K562 (cell line): Measurements from ENCODE around the gene BAD. TPM values are rescaled to one million over a fixed set of nuclear protein-coding genes. Genes with fewer than 3 reads are reported as not detected.

Experiments
- ARID1B ChIP-seq: fragments of 450-650 bp; IDR thresholded peaks from 2 replicates; pipeline ENCODE4 v1.6.1; 2016; ENCODE audit warnings: antibody characterized with exemption, mild to moderate bottlenecking, inconsistent platforms
- CBX1 ChIP-seq: sonication (generic); IDR thresholded peaks from 2 replicates; pipeline ENCODE4 v1.6.1; 2016; ENCODE audit warnings: antibody characterized with exemption, low read depth, mild to moderate bottlenecking
- CHD1 ChIP-seq: fragments of 200-600 bp; sonication (generic); IDR thresholded peaks from one replicate; pipeline ENCODE4 v1.6.1; 2012; ENCODE audit warnings: mild to moderate bottlenecking, moderate library complexity, low read length, inconsistent platforms
- CREB3L1 ChIP-seq: fragments of 450-650 bp; IDR thresholded peaks from 2 replicates; pipeline ENCODE4 v1.6.1; 2014; ENCODE audit warnings: low read depth, mild to moderate bottlenecking, moderate library complexity, borderline replicate concordance
- EGR1 ChIP-seq: fragments of 450-650 bp; conservative IDR thresholded peaks from 2 replicates; pipeline ENCODE4 v1.6.1; 2017; ENCODE audit warnings: mild to moderate bottlenecking
- FOSL1 ChIP-seq: fragments of 200-800 bp; sonication (Bioruptor generic); conservative IDR thresholded peaks from 2 replicates; pipeline ENCODE4 v1.6.1; 2016; ENCODE audit warnings: missing genetic modification characterization, missing compliant biosample characterization
- FUS ChIP-seq: fragments of 200-400 bp; formaldehyde crosslinking; optimal IDR thresholded peaks from 2 replicates; pipeline ENCODE3; 2017; ENCODE audit warnings: low read depth, low read length
- GABPA ChIP-seq: fragments of 200-800 bp; sonication (Bioruptor generic); conservative IDR thresholded peaks from 2 replicates; pipeline ENCODE4 v1.6.1; 2016; ENCODE audit warnings: low read depth, missing genetic modification characterization, missing compliant biosample characterization
- GATAD2B ChIP-seq: fragments of 450-650 bp; IDR thresholded peaks from 2 replicates; pipeline ENCODE4 v1.6.1; 2017; ENCODE audit warnings: mild to moderate bottlenecking, borderline replicate concordance
- GTF2E2 ChIP-seq: fragments of 200-800 bp; sonication (Bioruptor generic); IDR thresholded peaks from 2 replicates; pipeline ENCODE4 v1.6.1; 2016; ENCODE audit warnings: missing genetic modification characterization, missing compliant biosample characterization
- HCFC1 ChIP-seq: IDR thresholded peaks from 2 replicates; pipeline ENCODE4 v1.6.1; 2012; ENCODE audit warnings: low read depth, low read length, improper control_type of control experiment
- ID3 ChIP-seq, 2 experiments: fragments of 250-450 bp in 1 of 2; fragments of 450-650 bp in 1 of 2; sonication (Bioruptor Pico) in 1 of 2; IDR thresholded peaks; 2 replicates each; pipeline versions ENCODE4 v1.6.1 to v1.8.0; 2016 to 2021; ENCODE audit warnings: mild to moderate bottlenecking in 2 of 2, moderate library complexity in 2 of 2, missing compliant biosample characterization in 1 of 2, missing genetic modification characterization in 1 of 2
- KLF13 ChIP-seq: fragments of 450-650 bp; IDR thresholded peaks from 2 replicates; pipeline ENCODE4 v1.6.1; 2016; ENCODE audit warnings: missing genetic modification characterization, low read depth, mild to moderate bottlenecking, missing compliant biosample characterization, moderate library complexity, borderline replicate concordance
- MTA3 ChIP-seq: fragments of 450-650 bp; formaldehyde crosslinking; IDR thresholded peaks from 2 replicates; pipeline ENCODE4 v1.6.1; 2017; ENCODE audit warnings: mild to moderate bottlenecking, borderline replicate concordance
- NCOA1 ChIP-seq: fragments of 450-650 bp; IDR thresholded peaks from 2 replicates; pipeline ENCODE4 v1.6.1; 2016; ENCODE audit warnings: low read depth
- NR2C2 ChIP-seq, 2 experiments: fragments of 200-800 bp in 1 of 2; sonication (Bioruptor generic) in 1 of 2; sonication (generic) in 1 of 2; formaldehyde crosslinking in 1 of 2; IDR thresholded peaks; 2 replicates each; pipeline versions ENCODE4 v1.6.1 to v1.8.0; 2016 to 2022; ENCODE audit warnings: mild to moderate bottlenecking in 1 of 2, missing compliant biosample characterization in 1 of 2, missing genetic modification characterization in 1 of 2, missing genetic modification reagents in 1 of 2
- PRMT5 ChIP-seq: sonication (generic); formaldehyde crosslinking; IDR thresholded peaks from 2 replicates; pipeline ENCODE4 v1.5.0; 2020; ENCODE audit warnings: missing genetic modification reagents
- SLC30A9 ChIP-seq: fragments of 250-450 bp; sonication (Bioruptor Pico); IDR thresholded peaks from 2 replicates; pipeline ENCODE4 v1.8.0; 2022; ENCODE audit warnings: mild to moderate bottlenecking, moderate library complexity
- TAF15 ChIP-seq: fragments of 200-400 bp; formaldehyde crosslinking; IDR thresholded peaks from 2 replicates; pipeline ENCODE4 v1.6.1; 2017; ENCODE audit warnings: mild to moderate bottlenecking, low read depth, low read length, moderate library complexity
- VEZF1 ChIP-seq: fragments of 200-800 bp; sonication (Bioruptor generic); IDR thresholded peaks from 2 replicates; pipeline ENCODE4 v1.6.1; 2017; ENCODE audit warnings: missing genetic modification characterization, missing compliant biosample characterization
- ZBTB9 ChIP-seq: fragments of 450-650 bp; formaldehyde crosslinking; IDR thresholded peaks from 2 replicates; pipeline ENCODE4 v1.4.0; 2020; ENCODE audit warnings: mild to moderate bottlenecking, moderate library complexity
- ZNF324 ChIP-seq: fragments of 250-450 bp; sonication (Bioruptor Pico); IDR thresholded peaks from 2 replicates; pipeline ENCODE4 v1.4.0; 2020; ENCODE audit warnings: mild to moderate bottlenecking
- polyA plus RNA-seq, 8 experiments: library from polyadenylated mRNA; depleted of rRNA in 4 of 8; stranded (reverse) in 5 of 8; unstranded in 3 of 8; fragments of >200 nt; fragmentation: Nextera tagmentation in 2 of 8; fragmentation: Illumina TruSeq in 1 of 8; extraction: Ambion mirVana in 2 of 8; extraction: Trizol in 1 of 8; gene quantifications; 2 replicates each; pipeline versions ENCODE4 v1.2.1 to v1.2.3, GENCODE V29; 2011 to 2014; ENCODE audit warnings: inconsistent platforms in 1 of 8, missing spikeins in 1 of 8
- total RNA-seq, 7 experiments: library from RNA; depleted of rRNA in 6 of 7; stranded (reverse); fragments of >200 nt in 6 of 7; fragmentation: Illumina TruSeq in 2 of 7; extraction: Trizol in 2 of 7; gene quantifications; 2 replicates each; pipeline versions ENCODE4 v1.2.1 to v1.2.3, GENCODE V29; 2011 to 2021; ENCODE audit warnings: low replicate concordance in 1 of 7

BAD gene
- total and polyA plus RNA-seq, 9 of the 15 experiments (the other 6 are each of a cell fraction or from before 2014, with no cell fraction given) = 0.61 to 45.6 (median 11.8) TPM

GRCh38 chr11:64284962-64285884, 758 bp upstream of the BAD start, which contains the start of gene GPR137 (continued):
- TF ChIP-seq ZBTB9 (CRISPR knock-in tag) (peak; percentile 73), GABPA (tag) (peak; percentile 85), GTF2E2 (tag) (peak; percentile 80; the same call in 1 of the 2 replicates), ARID1B (peak; percentile 49; the same call in 1 of the 2 replicates), NR2C2 (CRISPR knock-in tag; IDR thresholded peaks at IDR 0.05) (peak; percentile 46; the same call in 1 of the 2 replicates), NR2C2 (tag; IDR thresholded peaks at IDR 0.05) (peak; percentile 98), ID3 (CRISPR knock-in tag; IDR thresholded peaks at IDR 0.05) (no peak), ID3 (tag; IDR thresholded peaks at IDR 0.05) (0 out of 2 replicates have a peak, but pooled peaks have one; percentile 23), SLC30A9 (CRISPR knock-in tag) (no peak), VEZF1 (CRISPR knock-in tag) (peak; percentile 76), PRMT5 (CRISPR knock-in tag) (no peak), CHD1 (peak; percentile 50), ZNF324 (CRISPR knock-in tag) (peak; percentile 27; the same call in 1 of the 2 replicates), FOSL1 (tag) (peak; percentile 46), MTA3 (peak; percentile 62; the same call in 1 of the 2 replicates), CBX1 (peak; percentile 22; the same call in 1 of the 2 replicates), NCOA1 (0 out of 2 replicates have a peak, but pooled peaks have one; percentile 22), KLF13 (peak; percentile 70; the same call in 1 of the 2 replicates), HCFC1 (peak; percentile 75), GATAD2B (0 out of 2 replicates have a peak, but pooled peaks have one; percentile 87), FUS (peak; percentile 97), EGR1 (peak; percentile 83), CREB3L1 (no peak), TAF15 (peak; percentile 99; the same call in 1 of the 2 replicates)
